SK-N-MC (cell line): ENCODE data around the gene CD1D.

Experiments
- EZH2 ChIP-seq: fragments of 200-600 bp; sonication (generic); IDR thresholded peaks from one replicate; pipeline ENCODE4 v1.6.1; 2017; ENCODE audit warnings: antibody characterized with exemption
- FOXP2 ChIP-seq: optimal IDR thresholded peaks from 2 replicates; pipeline ENCODE3; 2011; ENCODE audit warnings: mild to moderate bottlenecking, moderate library complexity; ENCODE audit not compliant: insufficient read depth; ENCODE audit errors: extremely low read length, control extremely low read depth
- POLR2AphosphoS5 ChIP-seq: IDR thresholded peaks from 2 replicates; pipeline ENCODE4 v1.6.1; 2012; ENCODE audit warnings: mild to moderate bottlenecking, low read depth, low read length, borderline replicate concordance

- TF ChIP-seq EZH2 (no peak), POLR2AphosphoS5 (no peak), FOXP2 (no peak)
Measured at GRCh38 chr1:158203693-158204457, 23.2 kb downstream of the CD1D start.
